WTC11 (cell line): ENCODE results near the gene SOX6. TPM values are rescaled to one million over a fixed set of nuclear protein-coding genes. Genes with fewer than 3 reads are reported as not detected.

Experiments used
- ATAC-seq: fragments of 200-7000 bp; cut with Tn5 transposase; 2 replicates; pipeline ENCODE4 v1.10.0; 2021; ENCODE audit warnings: mild to moderate bottlenecking, moderate library complexity
- CTCF ChIA-PET: fragments of 300-600 bp; sonication (Branson Sonifier 250); formaldehyde crosslinking; loops from one replicate; lab custom pipeline; 2021; ENCODE audit warnings: antibody characterized with exemption; lab: Charles Lee
- POLR2A ChIA-PET: fragments of 350-600 bp; sonication (Branson Sonifier 250); formaldehyde crosslinking; loops from one replicate; lab custom pipeline; 2021; ENCODE audit warnings: antibody characterized with exemption; lab: Charles Lee
- DNase-seq: peaks from one replicate; pipeline ENCODE4 v3.0.0; 2021; ENCODE audit warnings: low spot score
- H3K27ac Mint-ChIP-seq: 2 replicates; pipeline ENCODE4 v1.8.0; 2021; ENCODE audit warnings: mixed read lengths
- H3K27me3 Mint-ChIP-seq: 2 replicates; pipeline ENCODE4 v1.8.0; 2021; ENCODE audit warnings: low read depth, mild to moderate bottlenecking, moderate library complexity, mixed read lengths
- H3K36me3 Mint-ChIP-seq: 2 replicates; pipeline ENCODE4 v1.8.0; 2021; ENCODE audit warnings: mixed read lengths
- H3K4me1 Mint-ChIP-seq: 2 replicates; pipeline ENCODE4 v1.8.0; 2022; ENCODE audit warnings: mixed read lengths
- H3K4me3 Mint-ChIP-seq: 2 replicates; pipeline ENCODE4 v1.8.0; 2021; ENCODE audit warnings: mild to moderate bottlenecking, moderate library complexity, mixed read lengths
- H3K9me3 Mint-ChIP-seq: 2 replicates; pipeline ENCODE4 v1.8.0; 2021; ENCODE audit warnings: mixed read lengths
- FOXP1 ChIP-seq: sonication (generic); formaldehyde crosslinking; IDR thresholded peaks from 2 replicates; pipeline ENCODE4 v1.8.0; 2022; ENCODE audit warnings: missing genetic modification reagents, mild to moderate bottlenecking, moderate library complexity, borderline replicate concordance
- IRF2 ChIP-seq: sonication (generic); formaldehyde crosslinking; IDR thresholded peaks from 2 replicates; pipeline ENCODE4 v1.8.0; 2022; ENCODE audit warnings: low read depth, missing genetic modification reagents, borderline replicate concordance
- JAZF1 ChIP-seq: fragments of 250-450 bp; sonication (Bioruptor Pico); IDR thresholded peaks from 2 replicates; pipeline ENCODE4 v1.9.0; 2021; ENCODE audit warnings: moderate library complexity, mild to moderate bottlenecking, inconsistent platforms
- MYBL2 ChIP-seq: sonication (generic); formaldehyde crosslinking; IDR thresholded peaks from 2 replicates; pipeline ENCODE4 v1.8.1; 2023; ENCODE audit warnings: mild to moderate bottlenecking, moderate library complexity, missing genetic modification reagents
- NFATC4 ChIP-seq: fragments of 250-450 bp; sonication (Bioruptor Pico); IDR thresholded peaks from 2 replicates; pipeline ENCODE4 v1.9.0; 2021; ENCODE audit warnings: mild to moderate bottlenecking
- NR2C2 ChIP-seq: sonication (generic); formaldehyde crosslinking; IDR thresholded peaks from 2 replicates; pipeline ENCODE4 v1.8.0; 2022; ENCODE audit warnings: mild to moderate bottlenecking, missing genetic modification reagents
- PRRX2 ChIP-seq: fragments of 250-450 bp; sonication (Bioruptor Pico); IDR thresholded peaks from 2 replicates; pipeline ENCODE4 v1.8.0; 2021; ENCODE audit warnings: mild to moderate bottlenecking
- SMAD3 ChIP-seq: sonication (generic); formaldehyde crosslinking; IDR thresholded peaks from 2 replicates; pipeline ENCODE4 v1.8.0; 2022; ENCODE audit warnings: missing genetic modification reagents, mild to moderate bottlenecking, borderline replicate concordance
- SMAD4 ChIP-seq: sonication (generic); formaldehyde crosslinking; IDR thresholded peaks from 2 replicates; pipeline ENCODE4 v1.8.0; 2022; ENCODE audit warnings: mild to moderate bottlenecking, missing genetic modification reagents
- TCF7 ChIP-seq: sonication (generic); formaldehyde crosslinking; IDR thresholded peaks from 2 replicates; pipeline ENCODE4 v1.8.0; 2022; ENCODE audit warnings: mild to moderate bottlenecking, low read depth, missing genetic modification reagents, moderate library complexity
- total RNA-seq: library from RNA; stranded (reverse); gene quantifications from 3 replicates; pipeline ENCODE4 v1.2.3, GENCODE V29; 2021
- TF ChIP-seq, protein P1 (sequence below): fragments of 250-450 bp; sonication (Bioruptor Pico); IDR thresholded peaks from 2 replicates; pipeline ENCODE4 v1.9.0; 2021; ENCODE audit warnings: mild to moderate bottlenecking
- TF ChIP-seq, protein P2 (sequence below): sonication (generic); formaldehyde crosslinking; IDR thresholded peaks from 2 replicates; pipeline ENCODE4 v1.8.0; 2023; ENCODE audit warnings: mild to moderate bottlenecking, missing genetic modification reagents
- TF ChIP-seq, protein P3 (sequence below): sonication (generic); formaldehyde crosslinking; IDR thresholded peaks from 2 replicates; pipeline ENCODE4 v1.8.0; 2023; ENCODE audit warnings: missing genetic modification reagents
- TF ChIP-seq, protein P4 (sequence below): sonication (generic); formaldehyde crosslinking; IDR thresholded peaks from 2 replicates; pipeline ENCODE4 v1.8.0; 2022; ENCODE audit warnings: missing genetic modification reagents
- TF ChIP-seq, protein P5 (sequence below): sonication (generic); formaldehyde crosslinking; IDR thresholded peaks from 2 replicates; pipeline ENCODE4 v1.8.1; 2023; ENCODE audit warnings: mild to moderate bottlenecking, missing genetic modification reagents
- TF ChIP-seq, protein P6 (sequence below): sonication (generic); formaldehyde crosslinking; IDR thresholded peaks from 2 replicates; pipeline ENCODE4 v1.8.1; 2022; ENCODE audit warnings: mild to moderate bottlenecking, missing genetic modification reagents, moderate library complexity, borderline replicate concordance
- TF ChIP-seq, protein P7 (sequence below): sonication (generic); formaldehyde crosslinking; IDR thresholded peaks from 2 replicates; pipeline ENCODE4 v1.8.1; 2023; ENCODE audit warnings: mild to moderate bottlenecking, moderate library complexity, missing genetic modification reagents
- TF ChIP-seq, protein P8 (sequence below): sonication (generic); formaldehyde crosslinking; IDR thresholded peaks from 2 replicates; pipeline ENCODE4 v1.8.0; 2022; ENCODE audit warnings: mild to moderate bottlenecking, missing genetic modification reagents
- TF ChIP-seq, protein P9 (sequence below): fragments of 250-450 bp; sonication (Bioruptor Pico); IDR thresholded peaks from 2 replicates; pipeline ENCODE4 v2.1.2; 2022; ENCODE audit warnings: mild to moderate bottlenecking, moderate library complexity

Gene SOX6
- total RNA-seq, 1 experiment from 2014 or later: 0.13 TPM

DNA sequence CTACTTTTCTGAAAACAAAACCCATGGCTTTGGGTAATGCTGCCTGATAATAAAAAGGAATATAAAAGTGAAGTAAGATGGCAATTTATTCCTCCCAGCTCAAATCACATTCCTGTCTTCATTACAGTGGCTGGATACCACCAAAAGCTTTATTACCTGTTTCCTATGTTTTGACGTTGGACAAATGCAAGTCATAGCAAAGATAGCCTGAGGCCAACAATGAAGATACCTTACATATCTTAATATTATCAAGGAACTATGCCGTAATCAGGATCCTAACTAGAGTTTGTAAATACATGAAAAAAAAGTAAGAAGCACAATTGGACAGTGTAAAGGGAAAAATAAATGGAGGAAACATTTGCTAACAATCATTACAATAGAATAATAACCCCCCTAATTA lies 202.4 kb downstream of the SOX6 start (continued):
- TF ChIP-seq, protein P1, sequence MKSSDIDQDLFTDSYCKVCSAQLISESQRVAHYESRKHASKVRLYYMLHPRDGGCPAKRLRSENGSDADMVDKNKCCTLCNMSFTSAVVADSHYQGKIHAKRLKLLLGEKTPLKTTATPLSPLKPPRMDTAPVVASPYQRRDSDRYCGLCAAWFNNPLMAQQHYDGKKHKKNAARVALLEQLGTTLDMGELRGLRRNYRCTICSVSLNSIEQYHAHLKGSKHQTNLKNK: no peak
- TF ChIP-seq NR2C2 (CRISPR knock-in tag): no peak
- TF ChIP-seq, protein P2, sequence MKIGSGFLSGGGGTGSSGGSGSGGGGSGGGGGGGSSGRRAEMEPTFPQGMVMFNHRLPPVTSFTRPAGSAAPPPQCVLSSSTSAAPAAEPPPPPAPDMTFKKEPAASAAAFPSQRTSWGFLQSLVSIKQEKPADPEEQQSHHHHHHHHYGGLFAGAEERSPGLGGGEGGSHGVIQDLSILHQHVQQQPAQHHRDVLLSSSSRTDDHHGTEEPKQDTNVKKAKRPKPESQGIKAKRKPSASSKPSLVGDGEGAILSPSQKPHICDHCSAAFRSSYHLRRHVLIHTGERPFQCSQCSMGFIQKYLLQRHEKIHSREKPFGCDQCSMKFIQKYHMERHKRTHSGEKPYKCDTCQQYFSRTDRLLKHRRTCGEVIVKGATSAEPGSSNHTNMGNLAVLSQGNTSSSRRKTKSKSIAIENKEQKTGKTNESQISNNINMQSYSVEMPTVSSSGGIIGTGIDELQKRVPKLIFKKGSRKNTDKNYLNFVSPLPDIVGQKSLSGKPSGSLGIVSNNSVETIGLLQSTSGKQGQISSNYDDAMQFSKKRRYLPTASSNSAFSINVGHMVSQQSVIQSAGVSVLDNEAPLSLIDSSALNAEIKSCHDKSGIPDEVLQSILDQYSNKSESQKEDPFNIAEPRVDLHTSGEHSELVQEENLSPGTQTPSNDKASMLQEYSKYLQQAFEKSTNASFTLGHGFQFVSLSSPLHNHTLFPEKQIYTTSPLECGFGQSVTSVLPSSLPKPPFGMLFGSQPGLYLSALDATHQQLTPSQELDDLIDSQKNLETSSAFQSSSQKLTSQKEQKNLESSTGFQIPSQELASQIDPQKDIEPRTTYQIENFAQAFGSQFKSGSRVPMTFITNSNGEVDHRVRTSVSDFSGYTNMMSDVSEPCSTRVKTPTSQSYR (CRISPR knock-in tag): no peak
- TF ChIP-seq, protein P3, sequence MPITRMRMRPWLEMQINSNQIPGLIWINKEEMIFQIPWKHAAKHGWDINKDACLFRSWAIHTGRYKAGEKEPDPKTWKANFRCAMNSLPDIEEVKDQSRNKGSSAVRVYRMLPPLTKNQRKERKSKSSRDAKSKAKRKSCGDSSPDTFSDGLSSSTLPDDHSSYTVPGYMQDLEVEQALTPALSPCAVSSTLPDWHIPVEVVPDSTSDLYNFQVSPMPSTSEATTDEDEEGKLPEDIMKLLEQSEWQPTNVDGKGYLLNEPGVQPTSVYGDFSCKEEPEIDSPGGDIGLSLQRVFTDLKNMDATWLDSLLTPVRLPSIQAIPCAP (CRISPR knock-in tag): no peak

DNA sequence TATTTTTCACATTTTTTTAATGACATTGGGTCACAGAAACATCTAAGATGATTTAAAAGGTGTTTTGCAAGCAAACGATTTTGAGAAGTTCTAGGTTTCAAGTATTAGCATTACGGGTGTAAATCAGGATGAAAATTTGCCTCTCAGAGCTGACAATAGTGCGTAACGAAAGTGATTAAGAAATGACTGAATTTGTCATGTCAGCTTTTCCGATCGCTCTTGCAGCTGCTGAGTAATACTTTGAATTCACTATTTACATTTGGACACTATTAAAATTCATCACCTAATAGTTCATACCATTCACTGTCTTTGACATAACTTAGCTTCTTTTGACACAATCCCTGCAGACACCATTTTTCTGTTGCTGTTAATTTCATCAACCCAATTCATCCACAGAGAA lies 205.2 kb downstream of the SOX6 start:
- TF ChIP-seq FOXP1 (CRISPR knock-in tag) (no peak), NFATC4 (no peak), JAZF1 (CRISPR knock-in tag) (no peak), SMAD4 (no peak), MYBL2 (CRISPR knock-in tag) (no peak), SMAD3 (CRISPR knock-in tag) (no peak), IRF2 (CRISPR knock-in tag) (no peak), TCF7 (CRISPR knock-in tag) (no peak), PRRX2 (CRISPR knock-in tag) (no peak)
- TF ChIP-seq, protein P4, sequence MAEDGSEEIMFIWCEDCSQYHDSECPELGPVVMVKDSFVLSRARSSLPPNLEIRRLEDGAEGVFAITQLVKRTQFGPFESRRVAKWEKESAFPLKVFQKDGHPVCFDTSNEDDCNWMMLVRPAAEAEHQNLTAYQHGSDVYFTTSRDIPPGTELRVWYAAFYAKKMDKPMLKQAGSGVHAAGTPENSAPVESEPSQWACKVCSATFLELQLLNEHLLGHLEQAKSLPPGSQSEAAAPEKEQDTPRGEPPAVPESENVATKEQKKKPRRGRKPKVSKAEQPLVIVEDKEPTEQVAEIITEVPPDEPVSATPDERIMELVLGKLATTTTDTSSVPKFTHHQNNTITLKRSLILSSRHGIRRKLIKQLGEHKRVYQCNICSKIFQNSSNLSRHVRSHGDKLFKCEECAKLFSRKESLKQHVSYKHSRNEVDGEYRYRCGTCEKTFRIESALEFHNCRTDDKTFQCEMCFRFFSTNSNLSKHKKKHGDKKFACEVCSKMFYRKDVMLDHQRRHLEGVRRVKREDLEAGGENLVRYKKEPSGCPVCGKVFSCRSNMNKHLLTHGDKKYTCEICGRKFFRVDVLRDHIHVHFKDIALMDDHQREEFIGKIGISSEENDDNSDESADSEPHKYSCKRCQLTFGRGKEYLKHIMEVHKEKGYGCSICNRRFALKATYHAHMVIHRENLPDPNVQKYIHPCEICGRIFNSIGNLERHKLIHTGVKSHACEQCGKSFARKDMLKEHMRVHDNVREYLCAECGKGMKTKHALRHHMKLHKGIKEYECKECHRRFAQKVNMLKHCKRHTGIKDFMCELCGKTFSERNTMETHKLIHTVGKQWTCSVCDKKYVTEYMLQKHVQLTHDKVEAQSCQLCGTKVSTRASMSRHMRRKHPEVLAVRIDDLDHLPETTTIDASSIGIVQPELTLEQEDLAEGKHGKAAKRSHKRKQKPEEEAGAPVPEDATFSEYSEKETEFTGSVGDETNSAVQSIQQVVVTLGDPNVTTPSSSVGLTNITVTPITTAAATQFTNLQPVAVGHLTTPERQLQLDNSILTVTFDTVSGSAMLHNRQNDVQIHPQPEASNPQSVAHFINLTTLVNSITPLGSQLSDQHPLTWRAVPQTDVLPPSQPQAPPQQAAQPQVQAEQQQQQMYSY (CRISPR knock-in tag): no peak
- TF ChIP-seq, protein P5, sequence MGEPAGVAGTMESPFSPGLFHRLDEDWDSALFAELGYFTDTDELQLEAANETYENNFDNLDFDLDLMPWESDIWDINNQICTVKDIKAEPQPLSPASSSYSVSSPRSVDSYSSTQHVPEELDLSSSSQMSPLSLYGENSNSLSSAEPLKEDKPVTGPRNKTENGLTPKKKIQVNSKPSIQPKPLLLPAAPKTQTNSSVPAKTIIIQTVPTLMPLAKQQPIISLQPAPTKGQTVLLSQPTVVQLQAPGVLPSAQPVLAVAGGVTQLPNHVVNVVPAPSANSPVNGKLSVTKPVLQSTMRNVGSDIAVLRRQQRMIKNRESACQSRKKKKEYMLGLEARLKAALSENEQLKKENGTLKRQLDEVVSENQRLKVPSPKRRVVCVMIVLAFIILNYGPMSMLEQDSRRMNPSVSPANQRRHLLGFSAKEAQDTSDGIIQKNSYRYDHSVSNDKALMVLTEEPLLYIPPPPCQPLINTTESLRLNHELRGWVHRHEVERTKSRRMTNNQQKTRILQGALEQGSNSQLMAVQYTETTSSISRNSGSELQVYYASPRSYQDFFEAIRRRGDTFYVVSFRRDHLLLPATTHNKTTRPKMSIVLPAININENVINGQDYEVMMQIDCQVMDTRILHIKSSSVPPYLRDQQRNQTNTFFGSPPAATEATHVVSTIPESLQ (CRISPR knock-in tag): no peak
- TF ChIP-seq, protein P6, sequence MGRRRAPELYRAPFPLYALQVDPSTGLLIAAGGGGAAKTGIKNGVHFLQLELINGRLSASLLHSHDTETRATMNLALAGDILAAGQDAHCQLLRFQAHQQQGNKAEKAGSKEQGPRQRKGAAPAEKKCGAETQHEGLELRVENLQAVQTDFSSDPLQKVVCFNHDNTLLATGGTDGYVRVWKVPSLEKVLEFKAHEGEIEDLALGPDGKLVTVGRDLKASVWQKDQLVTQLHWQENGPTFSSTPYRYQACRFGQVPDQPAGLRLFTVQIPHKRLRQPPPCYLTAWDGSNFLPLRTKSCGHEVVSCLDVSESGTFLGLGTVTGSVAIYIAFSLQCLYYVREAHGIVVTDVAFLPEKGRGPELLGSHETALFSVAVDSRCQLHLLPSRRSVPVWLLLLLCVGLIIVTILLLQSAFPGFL (CRISPR knock-in tag): no peak
- TF ChIP-seq, protein P7, sequence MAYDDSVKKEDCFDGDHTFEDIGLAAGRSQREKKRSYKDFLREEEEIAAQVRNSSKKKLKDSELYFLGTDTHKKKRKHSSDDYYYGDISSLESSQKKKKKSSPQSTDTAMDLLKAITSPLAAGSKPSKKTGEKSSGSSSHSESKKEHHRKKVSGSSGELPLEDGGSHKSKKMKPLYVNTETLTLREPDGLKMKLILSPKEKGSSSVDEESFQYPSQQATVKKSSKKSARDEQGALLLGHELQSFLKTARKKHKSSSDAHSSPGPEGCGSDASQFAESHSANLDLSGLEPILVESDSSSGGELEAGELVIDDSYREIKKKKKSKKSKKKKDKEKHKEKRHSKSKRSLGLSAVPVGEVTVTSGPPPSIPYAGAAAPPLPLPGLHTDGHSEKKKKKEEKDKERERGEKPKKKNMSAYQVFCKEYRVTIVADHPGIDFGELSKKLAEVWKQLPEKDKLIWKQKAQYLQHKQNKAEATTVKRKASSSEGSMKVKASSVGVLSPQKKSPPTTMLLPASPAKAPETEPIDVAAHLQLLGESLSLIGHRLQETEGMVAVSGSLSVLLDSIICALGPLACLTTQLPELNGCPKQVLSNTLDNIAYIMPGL: no peak
- TF ChIP-seq, protein P8, sequence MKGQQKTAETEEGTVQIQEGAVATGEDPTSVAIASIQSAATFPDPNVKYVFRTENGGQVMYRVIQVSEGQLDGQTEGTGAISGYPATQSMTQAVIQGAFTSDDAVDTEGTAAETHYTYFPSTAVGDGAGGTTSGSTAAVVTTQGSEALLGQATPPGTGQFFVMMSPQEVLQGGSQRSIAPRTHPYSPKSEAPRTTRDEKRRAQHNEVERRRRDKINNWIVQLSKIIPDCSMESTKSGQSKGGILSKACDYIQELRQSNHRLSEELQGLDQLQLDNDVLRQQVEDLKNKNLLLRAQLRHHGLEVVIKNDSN (CRISPR knock-in tag): no peak
- TF ChIP-seq, protein P9, sequence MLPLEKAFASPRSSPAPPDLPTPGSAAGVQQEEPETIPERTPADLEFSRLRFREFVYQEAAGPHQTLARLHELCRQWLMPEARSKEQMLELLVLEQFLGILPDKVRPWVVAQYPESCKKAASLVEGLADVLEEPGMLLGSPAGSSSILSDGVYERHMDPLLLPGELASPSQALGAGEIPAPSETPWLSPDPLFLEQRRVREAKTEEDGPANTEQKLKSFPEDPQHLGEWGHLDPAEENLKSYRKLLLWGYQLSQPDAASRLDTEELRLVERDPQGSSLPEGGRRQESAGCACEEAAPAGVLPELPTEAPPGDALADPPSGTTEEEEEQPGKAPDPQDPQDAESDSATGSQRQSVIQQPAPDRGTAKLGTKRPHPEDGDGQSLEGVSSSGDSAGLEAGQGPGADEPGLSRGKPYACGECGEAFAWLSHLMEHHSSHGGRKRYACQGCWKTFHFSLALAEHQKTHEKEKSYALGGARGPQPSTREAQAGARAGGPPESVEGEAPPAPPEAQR (CRISPR knock-in tag): no peak
- H3K4me3 Mint-ChIP-seq: no peak overlapping the region
- H3K27ac Mint-ChIP-seq: no peak overlapping the region
- CTCF ChIA-PET: no interaction called here
- ATAC-seq (no peak), DNase-seq (no peak)
- no peaks in the 10 kb centered on the region for H3K27me3 Mint-ChIP-seq
- peaks cover 14% of the 10 kb centered on the region for H3K4me1 Mint-ChIP-seq
- no peaks in the 10 kb centered on the region for H3K36me3 Mint-ChIP-seq
- POLR2A ChIA-PET: interaction anchor here (0.6 kb wide), 1 partner anchor 191 kb away, joined by 8 read pairs; no protein-coding TSS in a partner anchor
- H3K9me3 Mint-ChIP-seq: no peaks in the 10 kb centered on the region
